Neural progenitor cell (in vitro differentiated cells): ENCODE results near the gene PSD4.

ENCODE experiments used
- EZH2phosphoT487 ChIP-seq: fragments of 200-600 bp; sonication (generic); IDR thresholded peaks from 2 replicates; pipeline ENCODE4 v1.6.1; 2017; ENCODE audit warnings: antibody characterized with exemption
- TF ChIP-seq, protein P1 (sequence below): fragments of 200-600 bp; sonication (generic); IDR thresholded peaks from 2 replicates; pipeline ENCODE4 v1.5.1; 2017; ENCODE audit warnings: antibody characterized with exemption, mild to moderate bottlenecking

DNA sequence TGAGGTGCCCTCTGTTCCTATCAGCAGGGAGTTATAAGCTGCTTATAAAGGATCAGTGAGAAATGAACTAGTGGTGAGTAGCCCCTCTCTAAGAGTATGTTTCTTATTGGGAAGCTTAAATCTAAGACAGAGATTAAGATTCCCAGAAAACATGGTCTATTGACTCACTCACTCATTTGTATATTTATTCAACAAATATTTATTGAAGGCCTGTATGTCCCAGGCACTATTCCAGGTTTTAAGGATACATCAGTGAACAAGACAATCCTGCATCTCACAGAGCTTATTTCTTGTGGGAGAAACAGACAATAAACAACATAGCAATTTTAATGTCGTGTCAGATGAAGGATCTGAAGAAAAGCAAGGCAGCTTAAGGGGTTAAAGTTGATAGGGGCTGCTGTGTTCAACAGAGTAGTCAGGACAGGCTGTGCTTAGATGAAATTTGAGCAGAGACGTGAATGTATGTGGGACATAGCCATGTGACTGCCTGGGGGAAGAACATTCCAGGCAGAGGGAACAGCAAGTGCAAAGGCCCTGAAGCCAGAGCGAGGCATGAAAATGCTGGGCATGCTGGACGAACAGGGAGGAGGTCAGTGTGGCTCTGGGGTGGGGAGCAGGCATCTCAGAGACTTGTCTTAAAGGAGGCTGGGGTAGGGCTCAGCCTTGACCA is 14.8 kb upstream of the PSD4 start:
- TF ChIP-seq, protein P1, sequence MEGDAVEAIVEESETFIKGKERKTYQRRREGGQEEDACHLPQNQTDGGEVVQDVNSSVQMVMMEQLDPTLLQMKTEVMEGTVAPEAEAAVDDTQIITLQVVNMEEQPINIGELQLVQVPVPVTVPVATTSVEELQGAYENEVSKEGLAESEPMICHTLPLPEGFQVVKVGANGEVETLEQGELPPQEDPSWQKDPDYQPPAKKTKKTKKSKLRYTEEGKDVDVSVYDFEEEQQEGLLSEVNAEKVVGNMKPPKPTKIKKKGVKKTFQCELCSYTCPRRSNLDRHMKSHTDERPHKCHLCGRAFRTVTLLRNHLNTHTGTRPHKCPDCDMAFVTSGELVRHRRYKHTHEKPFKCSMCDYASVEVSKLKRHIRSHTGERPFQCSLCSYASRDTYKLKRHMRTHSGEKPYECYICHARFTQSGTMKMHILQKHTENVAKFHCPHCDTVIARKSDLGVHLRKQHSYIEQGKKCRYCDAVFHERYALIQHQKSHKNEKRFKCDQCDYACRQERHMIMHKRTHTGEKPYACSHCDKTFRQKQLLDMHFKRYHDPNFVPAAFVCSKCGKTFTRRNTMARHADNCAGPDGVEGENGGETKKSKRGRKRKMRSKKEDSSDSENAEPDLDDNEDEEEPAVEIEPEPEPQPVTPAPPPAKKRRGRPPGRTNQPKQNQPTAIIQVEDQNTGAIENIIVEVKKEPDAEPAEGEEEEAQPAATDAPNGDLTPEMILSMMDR, result no peak
- TF ChIP-seq EZH2phosphoT487, result no peak
